Activated CD8-positive, alpha-beta memory T cell treated with anti-CD3 and anti-CD28 coated beads, Interleukin-2, amount 50 U/mL, for 48 hours (primary cell): Measurements from ENCODE around the gene DOCK11.

Source experiments
- DNase-seq: peaks from one replicate; pipeline ENCODE4 v3.0.0-alpha.2; 2020

DOCK11 gene

GRCh38 chrX:118534716-118535493 is 39.3 kb downstream of the DOCK11 start:
- DNase-seq: no peak

- no peak for DNase-seq
Observed at GRCh38 chrX:118536204-118536603, 40.6 kb downstream of the DOCK11 start.

GRCh38 chrX:118536687-118537461 is 41.3 kb downstream of the DOCK11 start:
- no peak for DNase-seq

GRCh38 chrX:118538386-118538785 is 42.8 kb downstream of the DOCK11 start:
- no peak for DNase-seq

DNA sequence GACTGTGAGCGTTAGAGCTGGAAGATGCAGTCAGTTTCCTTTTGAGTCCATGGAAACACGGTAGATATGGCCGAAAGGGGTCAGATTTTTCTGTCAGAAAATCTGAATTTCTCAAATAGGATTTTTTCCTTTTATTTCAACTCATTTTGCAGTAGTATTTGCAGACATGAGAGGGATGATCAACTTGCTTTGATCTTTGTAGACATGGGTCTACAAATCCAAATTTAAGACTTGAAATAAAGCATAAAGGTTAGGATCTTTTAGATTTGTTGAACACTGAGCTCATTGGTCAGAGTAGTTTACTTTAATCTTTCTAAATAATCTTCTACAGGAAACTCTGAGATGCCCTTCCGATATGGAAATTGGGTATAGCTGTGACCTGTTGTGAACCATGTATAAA is 44.7 kb downstream of the DOCK11 start:
- no peak for DNase-seq

DNA sequence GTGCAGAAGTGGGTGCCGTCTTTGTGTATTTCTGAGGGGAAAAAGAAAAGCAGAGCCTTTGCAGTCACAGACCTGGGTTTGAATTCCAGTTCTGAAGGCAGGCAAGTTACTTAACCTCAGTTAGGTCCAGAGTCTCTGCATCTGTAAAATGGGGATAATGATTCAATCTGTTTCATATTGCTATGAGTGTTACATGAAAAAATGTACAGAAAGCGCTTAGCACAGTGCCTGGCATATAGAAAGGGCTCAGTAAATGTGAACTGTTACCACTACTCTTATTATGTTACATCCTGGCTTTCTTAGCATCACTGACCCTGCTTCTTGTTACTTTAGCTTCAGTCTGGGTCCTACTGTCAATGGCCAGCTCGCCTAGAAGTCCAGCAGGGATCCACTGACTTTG is 45.9 kb downstream of the DOCK11 start:
- DNase-seq: no peak

DNA sequence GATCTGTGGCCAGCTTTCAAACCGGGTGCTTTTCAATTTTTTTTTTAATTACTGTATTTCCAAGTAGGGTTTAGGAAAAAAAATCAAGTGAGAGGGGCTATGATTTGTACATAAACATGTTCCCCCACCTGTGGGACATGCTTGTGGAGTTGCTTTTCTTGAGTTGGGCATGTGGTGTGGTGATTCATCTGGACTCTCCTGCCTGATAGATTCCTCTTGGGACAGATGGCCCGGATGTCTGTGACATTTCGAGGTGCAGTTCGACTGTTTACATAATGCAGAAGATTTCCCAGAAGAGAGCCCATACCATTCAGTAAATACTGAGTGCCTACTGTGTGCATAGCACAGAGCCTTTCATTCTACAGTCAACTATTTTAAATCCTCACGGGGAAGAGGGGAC is 49.9 kb downstream of the DOCK11 start:
- no peak for DNase-seq

GRCh38 chrX:118548841-118549240 is 53.2 kb downstream of the DOCK11 start:
- no peak for DNase-seq

DNA sequence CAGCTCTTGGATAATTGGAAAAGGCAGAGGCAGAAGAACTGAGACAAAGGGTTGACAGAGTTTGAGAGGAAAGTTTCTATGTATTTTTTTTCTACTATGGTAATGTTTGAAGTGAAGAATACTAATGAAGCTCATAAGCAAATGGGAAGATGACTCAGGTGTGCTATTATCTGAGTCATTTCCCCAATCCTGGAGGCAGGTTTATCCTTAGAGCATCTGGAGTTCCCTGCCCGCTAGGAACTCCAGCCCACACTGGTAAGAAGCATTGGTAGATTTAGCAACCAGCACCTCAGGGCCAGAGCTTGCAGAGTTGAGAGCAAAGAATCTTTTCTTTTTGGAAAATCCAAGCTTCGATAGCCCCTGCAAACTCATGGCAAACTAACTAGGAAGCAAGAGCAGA is 55.2 kb downstream of the DOCK11 start:
- no peak for DNase-seq

DNA sequence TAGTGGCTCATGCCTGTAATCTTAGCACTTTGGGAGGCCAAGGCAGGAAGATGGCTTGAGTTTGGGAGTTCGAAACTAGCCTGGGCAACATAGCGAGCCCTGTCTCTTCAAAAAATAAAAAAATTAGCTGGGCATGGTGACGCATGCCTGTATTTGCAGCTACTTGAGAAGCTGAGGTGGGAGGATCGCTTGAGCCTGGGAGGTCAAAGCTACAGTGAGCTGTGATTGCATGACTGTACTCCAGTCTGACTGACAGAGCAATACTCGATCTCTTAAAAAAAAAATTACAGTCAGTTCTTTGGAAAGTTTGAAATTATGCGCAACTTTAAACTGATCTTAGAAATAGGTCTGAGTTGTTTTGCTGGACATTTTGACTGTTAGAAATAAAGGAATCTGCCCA is 55.8 kb downstream of the DOCK11 start:
- DNase-seq: no peak

DNA sequence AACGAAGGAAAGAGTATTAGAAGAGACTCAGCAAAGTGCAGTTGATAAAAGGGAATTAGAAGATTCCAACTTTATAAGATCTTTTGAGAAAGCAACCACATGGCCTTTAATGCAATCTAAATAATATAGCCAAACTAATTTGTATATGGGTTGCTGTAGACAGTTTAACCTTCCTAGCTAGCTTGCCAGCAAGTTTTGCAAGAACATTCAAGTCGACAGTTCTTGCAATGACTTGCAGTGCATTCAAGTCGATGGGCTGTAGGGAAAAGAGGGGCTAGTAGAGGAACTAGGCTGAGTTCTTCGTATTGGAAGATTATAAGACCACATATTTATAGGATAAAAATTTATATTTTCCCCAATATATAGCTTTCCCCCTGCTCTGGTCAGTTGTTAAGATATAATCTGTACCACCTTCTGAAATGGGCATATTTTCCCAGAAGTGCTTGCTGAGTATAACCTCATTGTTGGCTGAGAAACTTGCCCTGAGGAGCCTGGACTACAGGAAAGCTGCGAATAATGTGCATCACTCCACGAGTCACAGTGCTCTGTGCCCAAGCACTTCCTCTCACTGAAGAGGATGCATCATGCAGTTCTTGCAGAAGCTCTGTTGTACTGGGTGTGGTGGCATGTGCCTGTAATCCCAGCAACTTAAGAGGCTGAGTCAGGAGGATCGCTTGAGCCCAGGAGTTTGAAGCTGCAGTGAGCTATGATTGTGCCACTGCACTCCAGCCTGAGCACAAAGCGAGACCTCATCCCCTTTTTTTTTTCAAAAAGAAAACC is 56.7 kb downstream of the DOCK11 start:
- no peak for DNase-seq

DNA sequence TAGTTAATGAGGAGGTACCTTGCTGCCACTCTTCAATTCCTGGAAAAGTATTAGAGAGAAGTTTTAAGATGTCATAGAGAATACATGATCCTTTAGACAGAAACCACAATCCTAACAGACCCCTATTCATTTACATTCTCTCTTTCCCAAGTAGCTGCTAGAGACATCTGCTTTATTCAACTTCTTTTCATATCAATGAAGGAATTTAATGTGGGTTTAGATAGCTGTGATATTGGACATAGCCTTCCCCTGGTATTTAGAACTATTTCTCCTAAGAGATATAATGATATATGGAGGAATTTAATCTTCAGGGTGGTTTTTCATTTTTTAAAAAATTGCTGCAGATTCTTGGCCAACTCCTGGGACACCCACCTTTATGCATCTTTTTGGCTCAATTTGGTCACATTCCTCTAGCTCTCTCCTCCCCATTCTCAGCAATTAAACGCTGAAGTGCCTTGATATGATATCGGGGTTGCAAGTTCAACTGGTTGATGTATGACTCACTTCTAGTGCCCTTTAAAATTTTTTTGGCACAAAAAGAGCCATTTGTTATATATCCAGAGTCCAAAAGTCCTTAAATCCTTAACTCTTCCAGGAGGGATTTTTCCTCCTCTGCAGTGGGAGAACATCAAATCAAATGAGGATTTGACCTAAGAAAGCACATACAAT is 57.6 kb downstream of the DOCK11 start:
- DNase-seq: no peak

GRCh38 chrX:118554511-118554910 is 58.9 kb downstream of the DOCK11 start:
- DNase-seq: no peak

DNA sequence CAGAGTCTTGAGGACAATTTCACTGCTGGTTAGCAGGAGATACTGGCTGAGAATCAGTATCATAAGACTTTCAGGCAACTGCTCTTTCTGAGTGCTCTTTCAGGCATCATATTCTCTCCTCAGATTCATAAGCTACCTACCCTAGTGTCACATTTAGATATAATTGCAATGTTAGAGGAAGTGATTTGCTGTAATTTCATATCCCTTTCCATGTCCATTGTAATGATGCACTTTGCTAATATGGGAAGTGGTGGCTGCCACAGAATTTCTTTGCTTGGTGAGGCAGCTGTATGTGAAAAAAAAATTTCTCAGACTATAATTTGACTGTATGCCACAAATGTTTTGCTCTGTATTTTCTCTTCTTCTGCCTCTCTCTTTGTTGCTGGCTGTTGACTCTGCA is 63.3 kb downstream of the DOCK11 start:
- no peak for DNase-seq

DNA sequence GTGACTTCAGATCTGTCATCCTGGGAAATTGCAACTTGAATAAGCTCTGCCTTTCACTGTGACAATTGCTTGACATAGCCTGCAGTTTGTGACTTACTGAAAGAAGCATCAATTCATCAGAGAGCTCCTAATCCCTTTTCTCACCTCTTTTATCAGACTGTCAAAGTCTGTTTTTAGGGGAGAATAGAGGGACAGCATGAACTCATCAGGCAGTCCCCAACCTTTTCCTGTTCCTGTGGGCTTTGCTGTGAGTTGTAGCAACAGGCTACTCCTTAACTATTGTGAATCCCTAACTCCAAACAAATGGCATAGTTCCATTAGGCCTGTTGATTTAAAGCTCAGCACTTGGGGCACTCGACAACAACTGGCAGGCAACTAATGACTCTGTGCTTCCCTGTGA is 64.9 kb downstream of the DOCK11 start:
- no peak for DNase-seq

DNA sequence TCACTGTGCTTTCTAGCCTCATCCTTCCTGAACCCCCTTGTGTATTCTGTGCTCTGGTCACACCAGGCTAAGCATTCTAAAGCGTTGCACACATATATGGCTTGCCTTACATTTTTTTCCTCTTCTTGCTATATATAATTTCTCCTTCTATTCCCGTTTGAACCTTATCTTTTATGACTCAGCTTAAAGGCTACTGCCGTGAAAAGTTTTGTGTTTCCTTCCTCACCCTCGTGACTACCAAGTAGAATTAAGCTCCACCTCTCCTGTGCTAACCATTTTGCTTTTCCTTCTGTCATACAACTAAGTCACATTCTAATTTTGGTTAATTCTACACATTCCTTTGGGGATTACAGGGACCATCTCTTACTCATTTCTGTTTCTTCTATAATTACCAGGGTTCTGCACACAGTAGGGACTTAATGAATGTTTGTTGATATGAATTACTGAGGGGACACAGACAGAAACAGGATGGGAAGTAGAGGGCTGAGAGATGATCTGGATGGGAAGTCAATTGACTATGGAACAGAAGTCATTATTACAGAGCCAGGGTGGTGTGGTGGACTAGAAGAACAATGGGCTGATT is 67.1 kb downstream of the DOCK11 start:
- no peak for DNase-seq

DNA sequence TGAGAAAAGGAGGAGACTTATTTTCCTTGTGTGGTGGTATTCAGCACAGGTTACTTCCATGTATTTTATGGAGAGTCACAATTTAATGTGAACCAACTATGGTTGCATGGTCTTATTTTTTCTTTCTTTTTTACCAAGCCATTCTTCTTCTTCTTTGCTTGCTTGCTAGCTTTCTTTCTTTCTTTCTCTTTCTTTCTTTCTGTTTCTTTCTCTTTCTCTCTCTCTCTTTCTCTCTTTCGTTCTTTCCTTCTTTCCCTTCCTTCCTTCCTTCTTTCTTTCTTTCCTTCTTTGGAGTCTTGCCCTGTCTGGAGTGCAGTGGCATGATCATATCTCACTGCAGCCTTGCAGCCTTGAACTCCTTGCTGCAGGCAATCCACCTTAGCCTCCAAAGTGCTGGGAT is 68.9 kb downstream of the DOCK11 start:
- no peak for DNase-seq

- DNase-seq: no peak
Observed at GRCh38 chrX:118565853-118566252, 70.2 kb downstream of the DOCK11 start.

DNA sequence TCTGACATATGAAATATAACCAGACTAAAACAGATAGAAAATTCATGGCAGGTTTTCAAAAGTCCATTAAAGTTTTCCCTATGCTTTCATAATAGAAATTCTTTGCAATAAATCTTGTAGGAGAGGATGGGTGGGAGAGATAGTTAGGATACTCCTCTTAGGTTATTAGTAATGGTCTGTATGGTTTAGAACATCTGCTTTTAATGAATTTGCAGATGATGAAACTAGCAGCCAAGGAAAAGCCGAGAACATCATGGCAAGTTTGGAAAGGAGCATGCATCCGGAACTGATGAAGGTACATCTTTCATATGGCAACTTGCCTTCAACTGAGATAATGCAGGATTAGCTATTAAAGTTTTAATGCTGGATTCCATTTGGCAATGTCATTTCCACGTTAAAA is 70.7 kb downstream of the DOCK11 start:
- no peak for DNase-seq

DNA sequence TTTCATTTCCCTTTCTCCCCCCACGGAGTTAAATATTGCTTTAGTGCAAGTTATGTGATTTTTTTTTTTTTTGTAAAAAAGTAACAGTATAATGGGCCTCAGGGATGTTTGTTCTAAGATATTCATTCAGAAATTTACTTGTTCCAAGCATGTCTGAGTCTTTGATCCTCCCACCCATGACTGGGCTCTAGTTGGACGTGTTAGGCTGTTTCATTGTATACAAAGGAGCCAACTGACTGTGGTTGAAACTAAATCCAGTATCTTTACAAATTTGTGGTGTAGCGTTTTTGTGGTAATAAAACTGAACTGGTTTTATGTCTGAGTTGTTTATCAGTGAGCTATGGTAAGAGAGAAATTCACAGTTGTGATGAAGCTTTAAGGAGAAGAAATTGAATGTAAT is 74.1 kb downstream of the DOCK11 start:
- no peak for DNase-seq

GRCh38 chrX:118570209-118570608 is 74.6 kb downstream of the DOCK11 start:
- DNase-seq: no peak

- DNase-seq: no peak
Observed at GRCh38 chrX:118571836-118572235, 76.2 kb downstream of the DOCK11 start.

GRCh38 chrX:118574666-118575065 is 79.1 kb downstream of the DOCK11 start:
- no peak for DNase-seq
